Measurements from ENCODE around the gene PATL2. TPM values are rescaled to one million over a fixed set of nuclear protein-coding genes. Genes with fewer than 3 reads are reported as not detected.

Gene PATL2
- total RNA-seq, 4 donors from 2014 or later = 3.0 to 40.0 (median 4.4) TPM

DNA sequence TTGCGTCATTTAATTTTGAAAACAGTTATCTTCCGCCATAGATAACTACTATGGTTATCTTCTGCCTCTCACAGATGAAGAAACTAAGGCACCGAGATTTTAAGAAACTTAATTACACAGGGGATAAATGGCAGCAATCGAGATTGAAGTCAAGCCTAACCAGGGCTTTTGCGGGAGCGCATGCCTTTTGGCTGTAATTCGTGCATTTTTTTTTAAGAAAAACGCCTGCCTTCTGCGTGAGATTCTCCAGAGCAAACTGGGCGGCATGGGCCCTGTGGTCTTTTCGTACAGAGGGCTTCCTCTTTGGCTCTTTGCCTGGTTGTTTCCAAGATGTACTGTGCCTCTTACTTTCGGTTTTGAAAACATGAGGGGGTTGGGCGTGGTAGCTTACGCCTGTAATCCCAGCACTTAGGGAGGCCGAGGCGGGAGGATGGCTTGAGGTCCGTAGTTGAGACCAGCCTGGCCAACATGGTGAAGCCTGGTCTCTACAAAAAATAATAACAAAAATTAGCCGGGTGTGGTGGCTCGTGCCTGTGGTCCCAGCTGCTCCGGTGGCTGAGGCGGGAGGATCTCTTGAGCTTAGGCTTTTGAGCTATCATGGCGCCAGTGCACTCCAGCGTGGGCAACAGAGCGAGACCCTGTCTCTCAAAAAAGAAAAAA is 1.4 kb upstream of the PATL2 start:
- WGBS, 2 donors (ENCODE audit: low coverage in 1 of 2) = 2 to 4% methylated on average over 9 to 24 of the region's 24 CpGs
- peak; percentile 80 for DNase-seq
- H3K4me1 ChIP-seq = peaks cover 12 to 75% (median 29%) of the 10 kb centered on the region in 4 donors
- TF ChIP-seq POLR2AphosphoS5 (IDR thresholded peaks at IDR 0.05) (peak; percentile 86 to 90 (median 88)), EP300 (IDR thresholded peaks at IDR 0.05; ENCODE audit: low read depth) (no peak), POLR2A (IDR thresholded peaks at IDR 0.05) (peak; percentile 76)
- TF ChIP-seq, protein P1, sequence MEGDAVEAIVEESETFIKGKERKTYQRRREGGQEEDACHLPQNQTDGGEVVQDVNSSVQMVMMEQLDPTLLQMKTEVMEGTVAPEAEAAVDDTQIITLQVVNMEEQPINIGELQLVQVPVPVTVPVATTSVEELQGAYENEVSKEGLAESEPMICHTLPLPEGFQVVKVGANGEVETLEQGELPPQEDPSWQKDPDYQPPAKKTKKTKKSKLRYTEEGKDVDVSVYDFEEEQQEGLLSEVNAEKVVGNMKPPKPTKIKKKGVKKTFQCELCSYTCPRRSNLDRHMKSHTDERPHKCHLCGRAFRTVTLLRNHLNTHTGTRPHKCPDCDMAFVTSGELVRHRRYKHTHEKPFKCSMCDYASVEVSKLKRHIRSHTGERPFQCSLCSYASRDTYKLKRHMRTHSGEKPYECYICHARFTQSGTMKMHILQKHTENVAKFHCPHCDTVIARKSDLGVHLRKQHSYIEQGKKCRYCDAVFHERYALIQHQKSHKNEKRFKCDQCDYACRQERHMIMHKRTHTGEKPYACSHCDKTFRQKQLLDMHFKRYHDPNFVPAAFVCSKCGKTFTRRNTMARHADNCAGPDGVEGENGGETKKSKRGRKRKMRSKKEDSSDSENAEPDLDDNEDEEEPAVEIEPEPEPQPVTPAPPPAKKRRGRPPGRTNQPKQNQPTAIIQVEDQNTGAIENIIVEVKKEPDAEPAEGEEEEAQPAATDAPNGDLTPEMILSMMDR (IDR thresholded peaks at IDR 0.05) = no peak
- H3K4me3 ChIP-seq = peak overlapping the region; percentile 77 to 95 (median 82)
- peaks cover 0 to 25% (median 10%) of the 10 kb centered on the region in 4 donors for H3K36me3 ChIP-seq
- in situ Hi-C loops (cut with MboI; ENCODE audit: low pct_ligation_motif_present in 1 of 4, low pct_unique_long_range_greater_than_20kb in 1 of 4, low sequenced_read_pairs in 3 of 4) = no loop called here
- no peaks in the 10 kb centered on the region for H3K9me3 ChIP-seq
- no peaks in the 10 kb centered on the region for H3K27me3 ChIP-seq
- intact Hi-C loops (cut with DNase I; ENCODE audit: low total_unique reads) = no loop called here
- H3K27ac ChIP-seq = peak overlapping the region; percentile 99

DNA sequence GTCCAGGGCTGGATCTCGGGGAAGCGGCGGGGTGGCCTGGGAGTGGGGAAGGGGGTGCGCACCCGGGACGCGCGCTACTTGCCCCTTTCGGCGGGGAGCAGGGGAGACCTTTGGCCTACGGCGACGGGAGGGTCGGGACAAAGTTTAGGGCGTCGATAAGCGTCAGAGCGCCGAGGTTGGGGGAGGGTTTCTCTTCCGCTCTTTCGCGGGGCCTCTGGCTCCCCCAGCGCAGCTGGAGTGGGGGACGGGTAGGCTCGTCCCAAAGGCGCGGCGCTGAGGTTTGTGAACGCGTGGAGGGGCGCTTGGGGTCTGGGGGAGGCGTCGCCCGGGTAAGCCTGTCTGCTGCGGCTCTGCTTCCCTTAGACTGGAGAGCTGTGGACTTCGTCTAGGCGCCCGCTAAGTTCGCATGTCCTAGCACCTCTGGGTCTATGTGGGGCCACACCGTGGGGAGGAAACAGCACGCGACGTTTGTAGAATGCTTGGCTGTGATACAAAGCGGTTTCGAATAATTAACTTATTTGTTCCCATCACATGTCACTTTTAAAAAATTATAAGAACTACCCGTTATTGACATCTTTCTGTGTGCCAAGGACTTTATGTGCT is 721 bp upstream of the PATL2 start:
- Histone ChIP-seq H3K4me3 (peak overlapping the region; percentile 77 to 95 (median 82)), H3K27me3 (no peaks in the 10 kb centered on the region), H3K9me3 (no peaks in the 10 kb centered on the region), H3K4me1 (peaks cover 12 to 73% (median 31%) of the 10 kb centered on the region in 4 donors), H3K36me3 (peaks cover 0 to 18% (median 7%) of the 10 kb centered on the region in 4 donors), H3K27ac (peak overlapping the region; percentile 99)
- 0% methylated on average over 5 to 38 of the region's 46 CpGs for WGBS, 2 donors (ENCODE audit: low coverage in 1 of 2)
- no peak for TF ChIP-seq POLR2AphosphoS5 (IDR thresholded peaks at IDR 0.05)
- in situ Hi-C loops (cut with MboI; ENCODE audit: low pct_ligation_motif_present in 1 of 4, low pct_unique_long_range_greater_than_20kb in 1 of 4, low sequenced_read_pairs in 3 of 4) (no loop called here), intact Hi-C loops (cut with DNase I; ENCODE audit: low total_unique reads) (loop anchor here (1.0 kb wide), 1 partner anchor 16 kb away; no protein-coding TSS in a partner anchor)
- peak; percentile 60 for DNase-seq

DNA sequence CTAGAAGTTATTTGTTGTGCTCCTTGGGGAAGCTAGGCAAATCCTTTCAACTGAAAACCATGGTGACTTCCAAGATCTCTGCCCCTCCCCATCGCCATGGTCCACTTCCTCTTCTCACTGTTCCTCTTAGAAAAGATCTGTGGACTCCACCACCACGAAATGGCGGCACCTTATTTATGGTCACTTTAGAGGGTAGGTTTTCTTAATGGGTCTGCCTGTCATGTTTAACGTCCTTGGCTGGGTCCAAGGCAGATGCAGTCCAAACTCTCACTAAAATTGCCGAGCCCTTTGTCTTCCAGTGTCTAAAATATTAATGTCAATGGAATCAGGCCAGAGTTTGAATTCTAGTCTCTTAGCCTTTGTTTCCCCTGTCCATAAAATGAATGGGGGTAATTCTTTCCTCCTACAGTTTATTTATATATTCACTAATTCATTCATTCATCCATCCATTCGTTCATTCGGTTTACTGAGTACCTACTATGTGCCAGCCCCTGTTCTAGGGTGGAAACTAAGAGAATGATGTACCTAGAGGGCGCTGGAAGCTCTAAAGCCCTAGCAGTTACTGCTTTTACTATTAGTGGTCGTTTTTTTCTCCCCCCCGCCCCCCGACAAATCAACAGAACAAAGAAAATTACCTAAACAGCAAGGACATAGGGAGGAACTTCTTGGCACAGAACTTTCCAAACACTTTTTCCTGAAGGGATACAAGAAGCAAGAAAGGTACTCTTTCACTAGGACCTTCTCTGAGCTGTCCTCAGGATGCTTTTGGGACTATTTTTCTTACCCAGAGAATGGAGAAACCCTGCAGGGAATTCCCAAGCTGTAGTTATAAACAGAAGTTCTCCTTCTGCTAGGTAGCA is 657 bp downstream of the PATL2 start:
- intact Hi-C loops (cut with DNase I; ENCODE audit: low total_unique reads) = loop anchor here (1.0 kb wide), 1 partner anchor 18 kb away; no protein-coding TSS in a partner anchor
- Histone ChIP-seq H3K4me3 (peak overlapping the region; percentile 42 to 95 (median 80)), H3K27me3 (no peaks in the 10 kb centered on the region), H3K4me1 (peaks cover 12 to 62% (median 33%) of the 10 kb centered on the region in 4 donors), H3K36me3 (peaks cover 0 to 5% (median under 1%) of the 10 kb centered on the region in 4 donors), H3K27ac (peak overlapping the region; percentile 99), H3K9me3 (no peaks in the 10 kb centered on the region)
- in situ Hi-C loops (cut with MboI; ENCODE audit: low pct_ligation_motif_present in 1 of 4, low pct_unique_long_range_greater_than_20kb in 1 of 4, low sequenced_read_pairs in 3 of 4) = no loop called here
- TF ChIP-seq, protein P1 (IDR thresholded peaks at IDR 0.05) = peak in 3 of 5 experiments; percentile 19 to 32 (median 25)
- TF ChIP-seq POLR2A (IDR thresholded peaks at IDR 0.05) = no peak
- peak in 1 of 3 donors; percentile 11 for TF ChIP-seq POLR2AphosphoS5 (IDR thresholded peaks at IDR 0.05)
- TF ChIP-seq EP300 (IDR thresholded peaks at IDR 0.05; ENCODE audit: low read depth) = no peak
- 16 to 23% methylated on average over 9 to 11 of the region's 11 CpGs for WGBS, 2 donors (ENCODE audit: low coverage in 1 of 2)
- DNase-seq = peak; percentile 63

DNA sequence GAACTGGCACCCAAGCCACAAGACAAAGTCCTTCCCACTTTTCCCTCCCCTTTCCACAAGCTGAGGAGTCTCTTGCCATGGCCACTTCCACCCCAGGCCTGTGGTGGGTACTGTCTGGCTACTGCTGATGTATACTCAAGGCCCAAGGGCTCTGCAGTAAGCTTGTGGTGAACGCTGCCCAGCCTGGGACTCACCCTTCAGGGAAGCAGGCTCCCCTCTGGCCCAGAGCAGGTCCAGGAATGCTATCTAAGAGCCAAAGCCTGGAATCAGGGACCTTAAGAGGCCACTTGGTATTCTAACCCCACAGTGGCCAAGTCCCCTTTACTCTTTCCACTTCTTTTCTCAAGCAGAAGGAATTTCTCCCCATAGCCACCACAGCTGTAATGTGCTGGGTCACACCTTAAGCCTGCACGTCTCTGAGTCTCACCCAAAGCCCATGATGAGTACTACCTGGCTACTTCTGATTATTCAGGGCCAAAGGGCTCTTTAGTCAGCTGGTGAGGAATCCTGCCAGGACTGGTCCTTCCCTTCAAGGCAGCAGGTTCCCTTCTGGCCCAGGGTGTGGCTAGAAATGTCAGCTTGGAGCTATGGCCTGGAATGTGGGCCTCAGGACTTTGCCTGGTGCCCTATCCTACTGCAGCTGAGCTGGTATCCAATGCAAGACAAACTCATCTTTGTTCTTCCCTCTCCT is 4.0 kb downstream of the PATL2 start:
- H3K27ac ChIP-seq = peak overlapping the region; percentile 66 to 99 (median 88)
- intact Hi-C loops (cut with DNase I; ENCODE audit: low total_unique reads) (loop anchor here (5.0 kb wide), 1 partner anchor 35 kb away; no protein-coding TSS in a partner anchor), in situ Hi-C loops (cut with MboI; ENCODE audit: low pct_ligation_motif_present in 1 of 4, low pct_unique_long_range_greater_than_20kb in 1 of 4, low sequenced_read_pairs in 3 of 4) (no loop called here)
- peak; percentile 51 for TF ChIP-seq POLR2A (IDR thresholded peaks at IDR 0.05)
- TF ChIP-seq EP300 (IDR thresholded peaks at IDR 0.05; ENCODE audit: low read depth) = no peak
- TF ChIP-seq, protein P1 (IDR thresholded peaks at IDR 0.05) = no peak
- TF ChIP-seq POLR2AphosphoS5 (IDR thresholded peaks at IDR 0.05) = peak; percentile 14 to 82 (median 70)
- H3K4me3 ChIP-seq = no peak overlapping the region
- WGBS, 2 donors (ENCODE audit: low coverage in 1 of 2) = 59% methylated on average over 2 of the region's 2 CpGs; no CpG with 5 or more reads in 1 of the 2 donors
- H3K27me3 ChIP-seq = no peaks in the 10 kb centered on the region
- H3K9me3 ChIP-seq = no peaks in the 10 kb centered on the region
- peak; percentile 86 for DNase-seq
- peaks cover 0 to 36% (median 18%) of the 10 kb centered on the region in 4 donors for H3K4me1 ChIP-seq
- no peaks in the 10 kb centered on the region for H3K36me3 ChIP-seq
